ENCODE measurements around the gene EXOC6.

DNA sequence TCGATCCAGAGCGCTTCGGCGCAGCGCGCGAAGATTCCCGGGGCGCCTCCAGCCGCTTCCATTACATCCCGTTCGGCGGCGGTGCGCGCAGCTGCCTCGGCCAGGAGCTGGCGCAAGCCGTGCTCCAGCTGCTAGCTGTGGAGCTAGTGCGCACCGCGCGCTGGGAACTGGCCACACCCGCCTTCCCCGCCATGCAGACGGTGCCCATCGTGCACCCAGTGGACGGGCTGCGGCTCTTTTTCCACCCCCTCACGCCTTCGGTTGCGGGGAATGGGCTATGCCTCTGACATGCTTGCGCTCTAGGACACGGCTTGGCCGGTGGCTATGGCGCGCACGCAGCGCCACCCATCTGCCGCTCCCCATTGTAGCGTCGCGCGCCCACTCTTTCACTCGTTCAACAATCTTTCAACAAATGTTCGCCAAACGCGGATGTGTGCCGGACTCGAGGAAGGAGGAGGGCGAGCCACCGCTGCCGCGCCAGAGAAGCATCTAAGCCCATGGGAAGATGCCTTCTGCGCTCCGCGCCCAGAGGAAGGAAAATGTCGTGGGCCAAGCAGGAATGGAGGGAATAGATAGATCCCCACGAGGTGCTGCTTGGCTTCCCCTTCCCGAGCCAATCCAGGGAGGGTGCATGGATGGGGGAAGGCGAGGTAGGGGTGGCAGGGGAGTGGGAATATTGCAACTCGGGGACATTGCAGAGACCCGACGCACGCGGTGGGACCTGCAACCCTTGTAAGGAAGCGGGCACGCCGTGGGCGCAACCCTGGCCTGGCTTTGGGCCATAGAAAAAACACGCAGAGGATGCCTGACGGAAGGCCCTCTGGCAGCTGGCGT lies 220.3 kb downstream of the EXOC6 start:
- TF ChIP-seq GABPA (IDR thresholded peaks at IDR 0.05; ENCODE audit: low read depth) (no peak), CEBPB (IDR thresholded peaks at IDR 0.05; ENCODE audit: borderline replicate concordance in 1 of 2, low read depth in 2 of 2, low read length in 2 of 2) (no peak), EZH2 (IDR thresholded peaks at IDR 0.05; ENCODE audit: borderline replicate concordance, control insufficient read depth, low read depth, low read length) (no peak), HDAC2 (IDR thresholded peaks at IDR 0.05) (no peak), ASH2L (IDR thresholded peaks at IDR 0.05; ENCODE audit: borderline replicate concordance, low read depth) (no peak), POLR2A (IDR thresholded peaks at IDR 0.05; ENCODE audit: low read depth, low read length) (no peak), PAX8 (IDR thresholded peaks at IDR 0.05) (no peak)
